HUDEP-2 (cell line): ENCODE results near the gene LRRC73.
"Not testable (repeated sequence)": the region's sequence is repeated elsewhere in the genome, so short reads cannot be mapped to it uniquely, and the experiment has no call there.

Source experiments
- DNase-seq, 76 experiments: peaks; one replicate each; lab custom pipeline; 2025; ENCODE audit not compliant: unreplicated experiment in 76 of 76; lab: John Stamatoyannopoulos, UW

LRRC73 gene

GRCh38 chr6:43467265-43467664, 42.9 kb downstream of the LRRC73 start:
- not testable (repeated sequence) for DNase-seq

- no peak for DNase-seq
Observed at GRCh38 chr6:43465948-43466347, 44.2 kb downstream of the LRRC73 start.

- DNase-seq: no peak
Observed at GRCh38 chr6:43464337-43464736, 45.8 kb downstream of the LRRC73 start.

GRCh38 chr6:43461936-43462335, 48.2 kb downstream of the LRRC73 start:
- no peak for DNase-seq

- no peak for DNase-seq
Observed at GRCh38 chr6:43460032-43460431, 50.1 kb downstream of the LRRC73 start.

- no peak for DNase-seq
Observed at GRCh38 chr6:43459535-43459934, 50.6 kb downstream of the LRRC73 start.

GRCh38 chr6:43458154-43458553, 52.0 kb downstream of the LRRC73 start:
- DNase-seq: not testable (repeated sequence)

GRCh38 chr6:43457643-43458042, 52.5 kb downstream of the LRRC73 start:
- no peak for DNase-seq
